GM21825 (cell line): Measurements from ENCODE around the gene C12orf76.
"Not testable (repeated sequence)": the region's sequence is repeated elsewhere in the genome, so short reads cannot be mapped to it uniquely, and the experiment has no call there.

ENCODE experiments used
- ATAC-seq: cut with Tn5 transposase; IDR thresholded peaks from one replicate; pipeline ENCODE4 v1.9.1; 2021; ENCODE audit warnings: mild to moderate bottlenecking, moderate library complexity; ENCODE audit not compliant: unreplicated experiment

C12orf76 gene

GRCh38 chr12:110048242-110049027 is at the start of gene C12orf76:
Gene C12orf76, minus strand, starts transcription at chr12:110048522. Its CDS starts 27 bp downstream, at chr12:110048495.
- ATAC-seq, result peak; percentile 94

DNA sequence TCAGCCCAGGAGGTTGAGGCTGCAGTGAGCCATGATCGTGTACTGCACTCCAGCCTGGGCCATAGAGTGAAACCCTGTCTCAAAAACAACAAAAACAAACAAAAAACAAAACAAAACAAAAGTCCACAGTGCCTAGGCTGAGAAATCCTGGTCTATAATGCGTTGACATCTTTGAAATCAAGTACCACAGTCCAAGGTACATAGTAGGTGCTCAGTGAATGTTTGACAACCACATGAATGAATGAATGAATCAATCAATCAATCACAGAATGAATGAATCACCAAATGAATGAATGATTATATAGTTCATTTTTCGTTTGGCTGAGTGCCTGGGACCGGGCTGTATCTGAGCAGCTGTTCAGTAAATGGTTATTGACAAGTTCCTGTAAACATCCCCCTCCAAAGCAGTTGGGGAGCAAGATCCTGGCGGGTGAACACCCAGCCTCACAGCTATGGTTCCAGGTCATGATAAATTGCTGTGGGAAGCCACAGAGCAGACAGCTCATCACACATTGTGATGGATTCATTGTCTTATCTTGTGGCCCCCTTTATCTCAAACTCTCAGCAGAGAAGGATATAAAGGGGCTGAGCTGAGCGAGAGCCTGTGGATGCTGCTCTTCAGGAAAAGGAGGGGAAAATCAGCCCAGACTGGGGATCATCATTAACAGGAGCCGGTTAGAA is 45.4 kb upstream of the C12orf76 start:
- ATAC-seq, result no peak

GRCh38 chr12:110091136-110091711 is 42.9 kb upstream of the C12orf76 start:
- no peak for ATAC-seq

DNA sequence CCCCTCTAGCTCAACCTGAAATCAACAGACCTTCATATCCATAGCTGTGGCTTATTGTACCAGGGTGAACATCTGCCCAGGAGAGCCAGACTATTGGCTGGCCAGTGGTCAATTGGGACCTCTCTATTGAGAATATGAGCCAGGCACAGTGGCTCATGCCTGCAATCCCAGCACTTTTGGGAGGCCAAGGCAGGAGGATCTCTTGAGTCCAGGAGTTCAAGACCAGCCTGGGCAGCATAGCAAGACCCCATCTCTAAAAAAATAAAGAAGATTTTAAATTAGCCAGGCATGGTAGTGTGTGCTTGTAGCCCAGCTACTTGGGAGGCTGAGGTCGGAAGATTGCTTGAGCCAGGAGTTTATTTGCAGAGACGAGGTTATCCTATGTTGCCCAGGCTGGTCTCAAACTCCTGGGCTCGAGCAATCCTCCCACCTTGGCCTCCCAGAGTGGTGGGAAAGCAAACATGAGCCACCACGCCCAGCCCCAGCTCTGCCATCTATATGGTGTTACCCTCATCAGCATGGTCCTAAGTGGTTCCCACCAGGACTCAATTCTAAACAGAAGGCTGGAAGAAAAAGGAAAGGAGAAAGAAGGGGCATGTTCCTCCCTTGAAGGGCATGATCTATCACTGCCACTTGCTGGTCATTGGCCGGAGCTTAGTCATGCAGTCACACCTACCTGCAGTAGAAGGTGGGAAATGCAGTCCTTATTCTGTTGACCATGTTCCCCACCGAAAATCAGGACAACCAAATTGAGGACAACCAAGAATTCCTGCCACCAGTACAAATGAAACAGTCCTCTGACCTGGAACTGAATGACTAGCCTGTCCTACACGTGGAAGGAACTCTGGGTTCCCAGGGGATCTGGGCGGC is 42.2 kb upstream of the C12orf76 start:
- ATAC-seq, result no peak

GRCh38 chr12:110088936-110089335 is 40.6 kb upstream of the C12orf76 start:
- no peak for ATAC-seq

- ATAC-seq, result not testable (repeated sequence)
These were observed 39.9 kb upstream of the C12orf76 start for GRCh38 chr12:110088216-110088615.

- ATAC-seq, result no peak
These were observed 36.1 kb upstream of the C12orf76 start for GRCh38 chr12:110084314-110085015.

GRCh38 chr12:110080410-110080809 is 32.1 kb upstream of the C12orf76 start:
- no peak for ATAC-seq

GRCh38 chr12:110079477-110080400 is 31.4 kb upstream of the C12orf76 start:
- peak; percentile 80 for ATAC-seq

GRCh38 chr12:110077800-110078199 is 29.5 kb upstream of the C12orf76 start:
- ATAC-seq, result no peak

DNA sequence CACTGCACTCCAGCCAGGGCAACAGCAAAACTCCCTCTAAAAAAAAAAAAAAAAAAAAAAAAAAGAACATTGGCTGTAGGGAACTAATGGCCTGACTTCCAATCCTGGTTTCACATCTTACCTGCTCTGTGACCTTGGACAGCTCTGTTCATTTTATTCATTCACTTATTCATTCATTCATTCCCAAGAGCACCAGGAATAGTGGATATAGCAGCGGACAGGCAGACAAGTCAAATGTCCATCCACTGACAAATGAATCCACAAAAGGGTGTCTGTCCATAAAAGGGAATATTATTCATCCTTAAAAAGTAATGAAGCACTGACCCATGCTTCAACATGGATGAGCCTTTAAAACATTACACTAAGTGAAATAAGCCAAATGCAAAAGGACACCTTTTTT is 27.6 kb upstream of the C12orf76 start:
- ATAC-seq, result no peak

- no peak for ATAC-seq
These were observed 25.8 kb upstream of the C12orf76 start for GRCh38 chr12:110074089-110074488.

DNA sequence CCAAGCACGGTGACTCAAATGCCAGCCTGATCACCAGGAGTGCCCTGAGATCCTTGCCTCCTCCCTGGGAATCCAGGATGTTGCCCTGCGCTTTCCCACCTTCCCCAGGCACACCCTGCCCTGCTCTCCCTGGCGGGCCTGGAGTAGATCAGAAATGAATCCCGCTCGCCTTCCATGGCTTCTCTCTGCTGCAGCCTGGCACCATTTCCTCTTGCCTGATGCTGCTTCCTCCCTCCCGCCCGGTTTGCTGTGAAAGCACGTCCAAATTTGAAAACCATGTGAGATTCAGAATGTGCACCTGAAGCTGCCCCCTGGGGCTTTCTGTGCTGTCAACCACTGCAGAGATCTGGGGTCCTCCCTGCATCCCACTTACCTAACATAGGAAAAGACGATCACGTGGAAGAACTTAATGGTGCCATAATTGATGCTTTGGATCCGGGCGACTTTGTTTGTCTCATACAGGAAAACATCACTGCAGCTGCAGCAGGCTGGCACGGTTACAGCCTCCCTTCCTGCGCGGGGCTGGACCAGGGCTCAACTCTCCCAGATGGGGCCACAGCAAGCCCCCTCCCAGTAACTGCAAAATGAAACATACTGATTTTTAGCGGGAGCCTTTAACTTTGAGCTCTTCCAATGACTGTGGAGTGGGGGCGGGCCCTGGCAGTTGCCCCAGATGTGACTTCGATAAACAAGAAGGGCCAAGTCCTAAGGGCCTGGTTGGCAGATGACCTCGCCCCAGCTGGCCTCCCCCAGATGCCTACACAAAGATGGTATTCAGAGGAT is 24.9 kb upstream of the C12orf76 start:
- no peak for ATAC-seq

- not testable (repeated sequence) for ATAC-seq
These were observed 24.3 kb upstream of the C12orf76 start for GRCh38 chr12:110072636-110073035.

DNA sequence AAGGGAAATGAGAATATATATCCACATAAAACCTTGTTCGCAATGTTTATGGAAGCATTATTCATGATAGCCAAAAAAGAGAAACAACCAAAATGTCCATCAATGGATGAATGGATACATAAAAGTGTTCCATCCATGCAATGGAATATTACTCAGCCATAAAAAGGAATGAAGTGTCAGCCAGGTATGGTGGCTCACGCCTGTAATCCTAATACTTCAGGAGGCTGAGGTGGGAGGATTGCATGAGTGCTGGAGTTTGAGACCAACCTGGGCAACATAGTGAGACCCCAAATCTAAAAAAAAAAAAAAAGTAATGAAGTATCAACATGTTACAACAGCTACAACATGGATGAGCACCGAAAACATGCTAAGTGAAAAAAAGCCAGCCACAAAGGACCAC is 23.6 kb upstream of the C12orf76 start:
- no peak for ATAC-seq

DNA sequence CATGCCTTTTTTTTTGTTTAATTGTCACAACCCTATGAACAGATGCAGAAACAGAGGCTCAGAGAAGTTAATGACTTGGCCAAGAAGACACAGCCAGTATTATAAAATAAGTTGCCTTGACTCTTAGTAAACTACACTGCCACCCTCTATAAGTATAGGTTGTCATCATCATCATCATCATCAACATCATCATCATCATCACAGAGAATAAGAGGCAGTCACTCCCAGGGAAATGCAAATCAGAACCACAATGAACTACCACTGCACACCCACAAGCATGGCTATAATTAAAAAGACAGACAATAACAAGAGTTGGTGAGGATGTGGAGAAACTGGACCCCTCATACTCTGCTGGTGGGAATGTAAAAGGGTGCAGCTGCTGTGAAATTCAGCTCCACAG is 23.2 kb upstream of the C12orf76 start:
- ATAC-seq, result no peak

DNA sequence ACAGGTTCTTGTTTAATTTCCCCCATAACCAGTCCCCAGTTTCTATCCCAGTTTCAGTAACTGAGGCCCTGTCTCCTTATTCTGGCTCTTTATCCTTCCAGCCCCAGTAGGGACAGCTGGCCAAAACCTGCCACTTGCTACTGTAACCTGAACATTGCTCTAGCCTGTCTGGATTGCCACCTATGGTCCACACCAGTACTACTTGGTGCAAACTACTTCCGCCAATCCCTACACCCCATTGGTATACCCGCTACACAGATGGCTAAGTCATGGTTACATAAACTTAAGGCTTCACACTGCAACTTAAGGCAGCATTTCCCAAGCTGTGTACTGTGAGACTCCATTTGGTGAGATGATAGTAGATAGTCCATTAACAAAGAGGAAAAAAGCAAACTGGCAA is 20.3 kb upstream of the C12orf76 start:
- ATAC-seq, result no peak

DNA sequence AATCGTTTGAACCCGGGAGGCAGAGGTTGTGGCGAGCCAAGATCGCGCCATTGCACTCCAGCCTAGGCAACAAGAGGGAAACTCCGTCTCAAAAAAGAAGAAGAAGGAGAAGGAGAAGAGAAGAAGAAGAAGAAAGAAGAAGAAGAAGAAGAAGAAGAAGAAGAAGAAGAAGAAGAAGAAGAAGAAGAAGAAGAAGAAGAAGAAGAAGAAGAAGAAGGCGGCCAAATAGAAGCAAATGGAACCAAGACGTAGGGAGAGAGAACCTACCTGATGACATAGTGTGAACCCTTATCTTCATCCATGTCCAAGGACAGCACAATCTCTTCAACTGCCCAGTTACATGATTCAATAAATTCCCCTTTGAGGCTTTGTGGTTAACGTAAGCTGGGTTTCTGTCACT is 19.8 kb upstream of the C12orf76 start:
- ATAC-seq, result not testable (repeated sequence)

DNA sequence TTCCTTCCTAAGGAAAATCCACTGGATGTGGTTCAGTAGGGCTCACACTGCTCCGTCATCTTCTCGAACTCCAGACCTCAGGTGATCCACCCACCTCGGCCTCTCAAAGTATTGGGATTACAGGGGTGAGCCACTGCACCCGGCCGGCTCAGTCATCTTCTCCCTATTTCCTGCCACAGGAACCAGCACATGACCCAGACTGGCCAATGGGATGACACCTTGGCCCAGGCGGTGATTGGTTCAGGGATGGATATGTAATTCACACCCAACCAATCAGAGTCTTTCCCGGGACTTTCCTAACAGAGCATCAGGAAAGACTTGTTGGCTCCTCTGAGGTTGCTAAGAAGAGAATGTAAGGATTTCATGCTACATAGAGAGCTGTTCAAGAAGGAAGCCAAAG is 19.2 kb upstream of the C12orf76 start:
- ATAC-seq, result no peak
